Endothelial cell (in vitro differentiated cells): Measurements from ENCODE around the gene SLC38A8. TPM values are rescaled to one million over a fixed set of nuclear protein-coding genes. Genes with fewer than 3 reads are reported as not detected.

ENCODE experiments used
- DNase-seq: peaks from one replicate; pipeline ENCODE4 v3.0.0; 2021; ENCODE audit warnings: low spot score
- H3K27ac Mint-ChIP-seq: one replicate; pipeline ENCODE4 v1.8.0; 2021; ENCODE audit warnings: mixed read lengths, inconsistent platforms; ENCODE audit not compliant: unreplicated experiment
- H3K27me3 Mint-ChIP-seq: one replicate; pipeline ENCODE4 v1.8.0; 2021; ENCODE audit warnings: mild to moderate bottlenecking, moderate library complexity, mixed read lengths, inconsistent platforms; ENCODE audit not compliant: unreplicated experiment
- H3K36me3 Mint-ChIP-seq: one replicate; pipeline ENCODE4 v1.8.0; 2021; ENCODE audit warnings: mild to moderate bottlenecking, low read depth, mixed read lengths, inconsistent platforms; ENCODE audit not compliant: unreplicated experiment
- H3K4me1 Mint-ChIP-seq: one replicate; pipeline ENCODE4 v1.8.0; 2021; ENCODE audit warnings: mild to moderate bottlenecking, mixed read lengths, inconsistent platforms; ENCODE audit not compliant: unreplicated experiment
- H3K4me3 Mint-ChIP-seq: one replicate; pipeline ENCODE4 v1.8.0; 2021; ENCODE audit warnings: mild to moderate bottlenecking, mixed read lengths, inconsistent platforms; ENCODE audit not compliant: unreplicated experiment
- H3K9me3 Mint-ChIP-seq: one replicate; pipeline ENCODE4 v1.8.0; 2021; ENCODE audit warnings: mixed read lengths, inconsistent platforms; ENCODE audit not compliant: unreplicated experiment
- total RNA-seq: library from RNA; stranded (reverse); fragmentation: NEBNext Ultra II Directional; extraction: Animal tissue kit (Norgen Biotek cat#: 25700); gene quantifications from one replicate; pipeline ENCODE4 v1.2.1, GENCODE V29; 2021; ENCODE audit not compliant: unreplicated experiment
- TF ChIP-seq, protein P1 (sequence below): fragments of 200-600 bp; sonication (generic); IDR thresholded peaks from one replicate; pipeline ENCODE4 v1.5.0; 2021; ENCODE audit warnings: antibody characterized with exemption; ENCODE audit not compliant: unreplicated experiment

SLC38A8 gene
- total RNA-seq, 1 donor from 2014 or later, result not detected

DNA sequence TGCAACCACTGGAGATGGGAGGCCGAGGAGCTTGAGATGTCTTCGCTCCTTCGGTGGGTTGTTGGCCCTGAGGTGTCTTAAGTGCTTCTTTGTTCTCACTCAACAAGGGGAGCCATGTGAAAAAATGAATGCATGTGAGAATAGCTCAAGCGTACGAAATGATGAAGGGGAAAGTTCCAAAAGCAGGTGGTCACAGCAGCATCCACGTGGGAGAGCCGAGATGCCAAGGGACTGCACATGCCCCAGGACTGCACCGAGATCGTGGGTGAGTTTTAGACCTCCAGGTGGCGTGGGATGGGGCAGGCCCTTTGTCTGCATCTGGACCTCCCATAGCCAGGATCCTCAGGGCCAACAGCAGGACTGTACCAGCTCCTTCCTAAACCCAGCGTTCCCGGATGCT, 8.1 kb downstream of the SLC38A8 start:
- DNase-seq, result no peak
- Mint-ChIP-seq H3K4me1 (peaks cover 3% of the 10 kb centered on the region), H3K27me3 (peaks cover 11% of the 10 kb centered on the region), H3K9me3 (no peaks in the 10 kb centered on the region), H3K27ac (no peak overlapping the region), H3K4me3 (no peak overlapping the region), H3K36me3 (no peaks in the 10 kb centered on the region)
- TF ChIP-seq, protein P1, sequence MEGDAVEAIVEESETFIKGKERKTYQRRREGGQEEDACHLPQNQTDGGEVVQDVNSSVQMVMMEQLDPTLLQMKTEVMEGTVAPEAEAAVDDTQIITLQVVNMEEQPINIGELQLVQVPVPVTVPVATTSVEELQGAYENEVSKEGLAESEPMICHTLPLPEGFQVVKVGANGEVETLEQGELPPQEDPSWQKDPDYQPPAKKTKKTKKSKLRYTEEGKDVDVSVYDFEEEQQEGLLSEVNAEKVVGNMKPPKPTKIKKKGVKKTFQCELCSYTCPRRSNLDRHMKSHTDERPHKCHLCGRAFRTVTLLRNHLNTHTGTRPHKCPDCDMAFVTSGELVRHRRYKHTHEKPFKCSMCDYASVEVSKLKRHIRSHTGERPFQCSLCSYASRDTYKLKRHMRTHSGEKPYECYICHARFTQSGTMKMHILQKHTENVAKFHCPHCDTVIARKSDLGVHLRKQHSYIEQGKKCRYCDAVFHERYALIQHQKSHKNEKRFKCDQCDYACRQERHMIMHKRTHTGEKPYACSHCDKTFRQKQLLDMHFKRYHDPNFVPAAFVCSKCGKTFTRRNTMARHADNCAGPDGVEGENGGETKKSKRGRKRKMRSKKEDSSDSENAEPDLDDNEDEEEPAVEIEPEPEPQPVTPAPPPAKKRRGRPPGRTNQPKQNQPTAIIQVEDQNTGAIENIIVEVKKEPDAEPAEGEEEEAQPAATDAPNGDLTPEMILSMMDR, result no peak

- peaks cover 10% of the 10 kb centered on the region for H3K27me3 Mint-ChIP-seq
- no peak for DNase-seq
- H3K36me3 Mint-ChIP-seq, result no peaks in the 10 kb centered on the region
Observed at GRCh38 chr16:84033251-84034195, 9.1 kb downstream of the SLC38A8 start.

GRCh38 chr16:84032458-84033178, 10.0 kb downstream of the SLC38A8 start:
- H3K9me3 Mint-ChIP-seq, result no peaks in the 10 kb centered on the region

More at GRCh38 chr16:84033251-84034195, 9.1 kb downstream of the SLC38A8 start:
- H3K27ac Mint-ChIP-seq, result no peak overlapping the region
- H3K9me3 Mint-ChIP-seq, result no peaks in the 10 kb centered on the region
- no peak overlapping the region for H3K4me3 Mint-ChIP-seq
- TF ChIP-seq, protein P1, result no peak
- H3K4me1 Mint-ChIP-seq, result peaks cover 3% of the 10 kb centered on the region

DNA sequence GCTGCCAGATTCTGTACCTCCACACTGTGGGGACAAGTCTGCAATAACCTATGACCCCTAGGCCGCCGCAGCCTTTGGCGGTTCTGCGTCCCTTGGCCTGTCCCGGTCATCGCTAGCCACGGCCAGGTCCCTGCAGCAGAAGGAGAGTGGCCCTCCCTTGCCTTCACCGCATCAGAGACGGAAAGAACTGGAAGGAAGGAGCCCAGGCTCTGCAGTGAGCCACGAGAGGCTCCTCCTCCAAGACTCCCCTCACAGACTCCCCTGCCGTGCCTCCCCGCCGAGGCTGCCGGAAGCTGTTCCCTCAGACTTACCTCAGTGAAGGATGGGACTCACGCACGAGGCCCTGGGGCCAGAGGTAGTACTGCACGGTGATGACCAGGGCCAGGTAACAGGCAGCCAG, 11.0 kb downstream of the SLC38A8 start:
- peaks cover 5% of the 10 kb centered on the region for H3K27me3 Mint-ChIP-seq
- H3K9me3 Mint-ChIP-seq, result no peaks in the 10 kb centered on the region
- no peak overlapping the region for H3K27ac Mint-ChIP-seq
- H3K4me3 Mint-ChIP-seq, result no peak overlapping the region
- peaks cover 3% of the 10 kb centered on the region for H3K4me1 Mint-ChIP-seq
- no peaks in the 10 kb centered on the region for H3K36me3 Mint-ChIP-seq
- TF ChIP-seq, protein P1, result no peak
- DNase-seq, result no peak

More at GRCh38 chr16:84032458-84033178, 10.0 kb downstream of the SLC38A8 start:
- no peak for DNase-seq
- Mint-ChIP-seq H3K27ac (no peak overlapping the region), H3K27me3 (peaks cover 4% of the 10 kb centered on the region), H3K4me3 (no peak overlapping the region), H3K4me1 (peaks cover 3% of the 10 kb centered on the region), H3K36me3 (no peaks in the 10 kb centered on the region)
- TF ChIP-seq, protein P1, result no peak
